Measurements from ENCODE around the gene GM2A.

Gene GM2A

GRCh38 chr5:151244206-151244605, 8.8 kb upstream of the GM2A start:
- Histone ChIP-seq H3K4me1 (ENCODE audit: low read depth, poor library complexity, severe bottlenecking) (no peaks in the 10 kb centered on the region), H3K27ac (no peak overlapping the region), H3K27me3 (ENCODE audit: insufficient read depth, low read depth) (no peaks in the 10 kb centered on the region), H3K9ac (no peak overlapping the region), H4K20me1 (ENCODE audit: insufficient read depth) (no peaks in the 10 kb centered on the region), H3K79me2 (ENCODE audit: insufficient read depth, low read depth) (no peaks in the 10 kb centered on the region), H3K36me3 (ENCODE audit: insufficient read depth) (no peaks in the 10 kb centered on the region), H3K4me3 (IDR thresholded peaks at IDR 0.05; ENCODE audit: insufficient read depth, low read depth, low read length) (no peak overlapping the region), H2AFZ (ENCODE audit: low read depth) (no peak overlapping the region), H3K4me2 (no peak overlapping the region)
- TF ChIP-seq, protein P1, sequence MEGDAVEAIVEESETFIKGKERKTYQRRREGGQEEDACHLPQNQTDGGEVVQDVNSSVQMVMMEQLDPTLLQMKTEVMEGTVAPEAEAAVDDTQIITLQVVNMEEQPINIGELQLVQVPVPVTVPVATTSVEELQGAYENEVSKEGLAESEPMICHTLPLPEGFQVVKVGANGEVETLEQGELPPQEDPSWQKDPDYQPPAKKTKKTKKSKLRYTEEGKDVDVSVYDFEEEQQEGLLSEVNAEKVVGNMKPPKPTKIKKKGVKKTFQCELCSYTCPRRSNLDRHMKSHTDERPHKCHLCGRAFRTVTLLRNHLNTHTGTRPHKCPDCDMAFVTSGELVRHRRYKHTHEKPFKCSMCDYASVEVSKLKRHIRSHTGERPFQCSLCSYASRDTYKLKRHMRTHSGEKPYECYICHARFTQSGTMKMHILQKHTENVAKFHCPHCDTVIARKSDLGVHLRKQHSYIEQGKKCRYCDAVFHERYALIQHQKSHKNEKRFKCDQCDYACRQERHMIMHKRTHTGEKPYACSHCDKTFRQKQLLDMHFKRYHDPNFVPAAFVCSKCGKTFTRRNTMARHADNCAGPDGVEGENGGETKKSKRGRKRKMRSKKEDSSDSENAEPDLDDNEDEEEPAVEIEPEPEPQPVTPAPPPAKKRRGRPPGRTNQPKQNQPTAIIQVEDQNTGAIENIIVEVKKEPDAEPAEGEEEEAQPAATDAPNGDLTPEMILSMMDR (conservative IDR thresholded peaks at IDR 0.05; ENCODE audit: low read depth, low read length), result no peak

DNA sequence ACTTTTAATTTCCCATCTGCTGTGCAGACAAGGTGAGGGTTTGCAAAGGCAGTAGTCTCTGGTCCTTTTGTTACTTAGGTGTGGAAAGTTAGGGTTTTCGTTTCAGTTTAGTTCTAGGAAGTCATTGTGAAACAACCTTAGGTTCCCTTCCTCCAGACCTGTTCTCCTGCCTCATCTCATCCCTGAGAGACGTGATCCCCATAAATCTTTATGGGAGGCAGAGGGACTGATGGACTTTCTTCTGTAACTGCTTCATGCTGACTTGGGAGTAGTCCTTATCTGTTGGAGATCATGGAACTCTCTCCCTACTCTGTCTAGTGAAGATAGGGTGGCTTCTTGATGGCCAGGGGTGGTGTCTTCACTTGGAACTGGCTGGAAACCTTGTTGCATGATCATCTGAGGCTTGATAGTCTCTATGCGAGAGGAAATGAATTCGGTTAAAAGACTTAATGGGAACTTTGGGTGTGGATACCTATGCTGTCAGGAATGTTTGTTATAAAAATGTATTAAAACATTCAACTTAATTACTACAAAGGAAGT, 7.2 kb upstream of the GM2A start:
- no peak overlapping the region for H3K4me2 ChIP-seq
- H3K4me1 ChIP-seq (ENCODE audit: low read depth, poor library complexity, severe bottlenecking), result no peaks in the 10 kb centered on the region
- no peak overlapping the region for H3K4me3 ChIP-seq (IDR thresholded peaks at IDR 0.05; ENCODE audit: insufficient read depth, low read depth, low read length)
- H3K27me3 ChIP-seq (ENCODE audit: insufficient read depth, low read depth), result no peaks in the 10 kb centered on the region
- H3K9ac ChIP-seq, result no peak overlapping the region
- no peak overlapping the region for H3K27ac ChIP-seq
- H3K36me3 ChIP-seq (ENCODE audit: insufficient read depth), result no peaks in the 10 kb centered on the region
- H4K20me1 ChIP-seq (ENCODE audit: insufficient read depth), result no peaks in the 10 kb centered on the region
- no peak overlapping the region for H2AFZ ChIP-seq (ENCODE audit: low read depth)
- TF ChIP-seq, protein P1 (conservative IDR thresholded peaks at IDR 0.05; ENCODE audit: low read depth, low read length), result no peak
- H3K79me2 ChIP-seq (ENCODE audit: insufficient read depth, low read depth), result no peaks in the 10 kb centered on the region

- H3K27me3 ChIP-seq (ENCODE audit: insufficient read depth, low read depth), result no peaks in the 10 kb centered on the region
- H3K4me3 ChIP-seq (IDR thresholded peaks at IDR 0.05; ENCODE audit: insufficient read depth, low read depth, low read length), result no peak overlapping the region
- no peak overlapping the region for H3K27ac ChIP-seq
- H3K79me2 ChIP-seq (ENCODE audit: insufficient read depth, low read depth), result no peaks in the 10 kb centered on the region
- H4K20me1 ChIP-seq (ENCODE audit: insufficient read depth), result no peaks in the 10 kb centered on the region
- H3K4me1 ChIP-seq (ENCODE audit: low read depth, poor library complexity, severe bottlenecking), result peaks cover 4% of the 10 kb centered on the region
- no peak overlapping the region for H3K4me2 ChIP-seq
- H3K9ac ChIP-seq, result no peak overlapping the region
- no peak overlapping the region for H2AFZ ChIP-seq (ENCODE audit: low read depth)
- TF ChIP-seq, protein P1 (conservative IDR thresholded peaks at IDR 0.05; ENCODE audit: low read depth, low read length), result no peak
- H3K36me3 ChIP-seq (ENCODE audit: insufficient read depth), result no peaks in the 10 kb centered on the region
Measured at GRCh38 chr5:151248651-151249050, 4.3 kb upstream of the GM2A start.

DNA sequence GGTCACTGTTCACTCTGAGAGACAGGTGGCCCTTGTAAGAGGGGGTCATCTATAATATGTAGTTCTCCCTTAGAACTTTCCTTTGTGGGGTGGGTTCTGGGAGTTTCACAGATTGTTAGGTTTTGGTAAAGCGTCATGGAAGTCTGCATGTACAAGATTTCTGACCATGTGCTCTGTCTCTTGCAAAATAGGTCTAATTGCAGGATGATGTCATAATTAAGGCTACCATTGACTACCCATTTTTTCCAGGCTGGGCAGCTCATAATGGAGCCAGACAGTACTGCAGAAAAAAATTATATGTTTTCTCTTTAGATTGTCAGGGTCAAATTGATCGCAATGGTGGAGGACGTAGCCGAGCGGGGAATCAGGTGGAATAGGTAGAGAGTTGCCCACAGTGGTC, 3.7 kb upstream of the GM2A start:
- Histone ChIP-seq H3K9ac (no peak overlapping the region), H3K79me2 (ENCODE audit: insufficient read depth, low read depth) (no peaks in the 10 kb centered on the region), H3K36me3 (ENCODE audit: insufficient read depth) (no peaks in the 10 kb centered on the region), H3K4me3 (IDR thresholded peaks at IDR 0.05; ENCODE audit: insufficient read depth, low read depth, low read length) (no peak overlapping the region), H3K4me1 (ENCODE audit: low read depth, poor library complexity, severe bottlenecking) (peaks cover 4% of the 10 kb centered on the region), H4K20me1 (ENCODE audit: insufficient read depth) (no peaks in the 10 kb centered on the region), H3K27me3 (ENCODE audit: insufficient read depth, low read depth) (no peaks in the 10 kb centered on the region), H3K4me2 (no peak overlapping the region), H2AFZ (ENCODE audit: low read depth) (no peak overlapping the region), H3K27ac (no peak overlapping the region)
- TF ChIP-seq, protein P1 (conservative IDR thresholded peaks at IDR 0.05; ENCODE audit: low read depth, low read length), result no peak

Data from KMS-11 (cell line).